ENCODE measurements around the gene HERC4. TPM values are rescaled to one million over a fixed set of nuclear protein-coding genes. Genes with fewer than 3 reads are reported as not detected.
"Not testable (repeated sequence)": the region's sequence is repeated elsewhere in the genome, so short reads cannot be mapped to it uniquely, and the experiment has no call there.

The HERC4 gene
- total RNA-seq, 2 experiments from 2014 or later, result 46.0 to 46.8 TPM

DNA sequence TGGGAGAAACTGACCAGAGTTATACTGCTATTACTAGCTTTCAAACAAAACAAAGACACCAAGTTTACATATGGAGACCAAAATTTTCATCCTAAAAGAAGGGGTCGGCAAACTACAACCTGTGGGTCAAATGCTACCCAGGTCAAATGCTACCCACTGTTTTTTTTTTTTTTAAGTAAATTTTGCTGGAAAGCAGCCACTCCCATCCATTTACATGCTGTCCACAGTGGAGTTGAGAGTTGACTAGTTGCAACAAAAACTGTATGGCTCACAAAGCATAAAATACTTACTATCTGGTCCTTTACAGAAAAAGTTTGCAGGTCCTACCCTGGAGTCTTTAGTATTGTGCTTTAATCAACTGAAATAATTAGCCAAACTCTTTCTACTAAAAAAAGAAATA is 99.2 kb downstream of the HERC4 start:
- Mint-ChIP-seq H3K27ac (no peak overlapping the region), H3K4me1 (ENCODE audit: low read depth) (no peaks in the 10 kb centered on the region), H3K4me3 (no peak overlapping the region), H3K36me3 (ENCODE audit: low read depth) (peaks cover 96% of the 10 kb centered on the region), H3K27me3 (no peaks in the 10 kb centered on the region), H3K9me3 (no peaks in the 10 kb centered on the region)
- Histone ChIP-seq H3K27ac (ENCODE audit: low read depth in 1 of 2, low read length in 2 of 2) (no peak overlapping the region), H3K4me3 (ENCODE audit: low read length) (no peak overlapping the region), H3K9me3 (ENCODE audit: control insufficient read depth in 1 of 2, insufficient read depth in 1 of 2, low read length in 2 of 2) (peaks cover 7 to 8% of the 10 kb centered on the region in 2 experiments), H3K27me3 (ENCODE audit: control insufficient read depth in 1 of 2, insufficient read depth in 2 of 2, low read length in 2 of 2) (no peaks in the 10 kb centered on the region), H3K36me3 (ENCODE audit: insufficient read depth, low read length) (peaks cover 63% of the 10 kb centered on the region), H3K4me1 (ENCODE audit: insufficient read depth, low read length) (no peaks in the 10 kb centered on the region)
- POLR2A ChIA-PET, result interaction anchor here (0.6 kb wide), 1 partner anchor 15 kb away, joined by 3 read pairs; no protein-coding TSS in a partner anchor
- CTCF ChIA-PET, result no interaction called here
- ATAC-seq (ENCODE audit: poor library complexity) (no peak), DNase-seq (no peak)
- no peak for TF ChIP-seq CTCF (IDR thresholded peaks at IDR 0.05)
- intact Hi-C loops (cut with DNase I, micrococcal nuclease), result no loop called here

DNA sequence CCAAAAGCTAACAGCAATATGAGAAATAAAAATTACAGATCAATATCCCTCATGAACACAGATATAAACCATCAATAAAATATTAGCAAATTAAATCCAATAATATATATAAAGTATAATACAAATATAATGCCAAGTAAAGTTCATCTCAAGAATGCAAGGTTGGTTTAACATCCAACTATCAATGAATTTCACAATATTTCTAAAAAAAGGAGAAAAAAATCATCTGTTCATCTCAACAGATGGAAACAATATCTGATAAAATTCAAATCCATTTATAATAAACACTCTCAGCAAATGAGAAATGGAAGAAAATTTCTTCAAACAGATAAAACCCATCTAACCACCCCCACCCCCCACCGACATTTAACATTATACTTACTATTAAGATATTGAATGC is 103.8 kb downstream of the HERC4 start:
- Histone ChIP-seq H3K36me3 (ENCODE audit: insufficient read depth, low read length) (peaks cover 52% of the 10 kb centered on the region), H3K27ac (ENCODE audit: low read depth in 1 of 2, low read length in 2 of 2) (no peak overlapping the region), H3K27me3 (ENCODE audit: control insufficient read depth in 1 of 2, insufficient read depth in 2 of 2, low read length in 2 of 2) (no peaks in the 10 kb centered on the region), H3K4me3 (ENCODE audit: low read length) (no peak overlapping the region), H3K4me1 (ENCODE audit: insufficient read depth, low read length) (no peaks in the 10 kb centered on the region), H3K9me3 (ENCODE audit: control insufficient read depth in 1 of 2, insufficient read depth in 1 of 2, low read length in 2 of 2) (peaks cover 7 to 8% of the 10 kb centered on the region in 2 experiments)
- Mint-ChIP-seq H3K27me3 (no peaks in the 10 kb centered on the region), H3K4me1 (ENCODE audit: low read depth) (peaks cover 19% of the 10 kb centered on the region), H3K27ac (no peak overlapping the region), H3K9me3 (no peaks in the 10 kb centered on the region), H3K4me3 (no peak overlapping the region), H3K36me3 (ENCODE audit: low read depth) (peaks cover 98% of the 10 kb centered on the region)
- ATAC-seq (ENCODE audit: poor library complexity) (no peak), DNase-seq (no peak)
- ChIA-PET CTCF (interaction anchor here (0.7 kb wide), 1 partner anchor 248 kb away, joined by 4 read pairs; no protein-coding TSS in a partner anchor), POLR2A (no interaction called here)
- intact Hi-C loops (cut with DNase I, micrococcal nuclease), result no loop called here
- TF ChIP-seq CTCF (IDR thresholded peaks at IDR 0.05), result no peak

DNA sequence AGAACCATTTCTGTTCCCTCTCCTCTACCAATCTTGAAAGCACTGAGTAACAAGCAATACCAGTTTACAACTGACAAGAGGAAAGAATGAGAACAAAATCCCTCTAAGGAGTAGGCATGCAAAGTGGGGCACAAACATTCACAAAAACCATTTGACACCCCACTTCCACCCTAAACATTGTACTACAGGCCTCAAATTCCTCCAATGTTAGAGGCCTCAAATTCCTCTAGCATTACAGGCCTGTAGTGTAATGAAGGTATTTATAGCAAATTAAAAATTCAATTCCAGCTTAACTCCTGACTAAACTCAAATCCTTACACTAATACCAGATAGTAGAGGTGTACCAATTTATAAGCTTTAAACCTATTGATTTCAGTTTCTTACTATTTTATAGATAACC is 105.2 kb downstream of the HERC4 start:
- no peak for DNase-seq
- Mint-ChIP-seq H3K4me1 (ENCODE audit: low read depth) (peaks cover 19% of the 10 kb centered on the region), H3K27ac (no peak overlapping the region), H3K4me3 (no peak overlapping the region), H3K27me3 (no peaks in the 10 kb centered on the region), H3K9me3 (no peaks in the 10 kb centered on the region), H3K36me3 (ENCODE audit: low read depth) (peaks cover 98% of the 10 kb centered on the region)
- Histone ChIP-seq H3K27me3 (ENCODE audit: control insufficient read depth in 1 of 2, insufficient read depth in 2 of 2, low read length in 2 of 2) (no peaks in the 10 kb centered on the region), H3K27ac (ENCODE audit: low read depth in 1 of 2, low read length in 2 of 2) (no peak overlapping the region), H3K4me1 (ENCODE audit: insufficient read depth, low read length) (no peaks in the 10 kb centered on the region), H3K36me3 (ENCODE audit: insufficient read depth, low read length) (peaks cover 57% of the 10 kb centered on the region), H3K4me3 (ENCODE audit: low read length) (no peak overlapping the region), H3K9me3 (ENCODE audit: control insufficient read depth in 1 of 2, insufficient read depth in 1 of 2, low read length in 2 of 2) (peaks cover 7 to 8% of the 10 kb centered on the region in 2 experiments)
- no peak for TF ChIP-seq CTCF (IDR thresholded peaks at IDR 0.05)
- intact Hi-C loops (cut with DNase I, micrococcal nuclease), result no loop called here
- ChIA-PET POLR2A (no interaction called here), CTCF (no interaction called here)
- no peak for ATAC-seq (ENCODE audit: poor library complexity)

DNA sequence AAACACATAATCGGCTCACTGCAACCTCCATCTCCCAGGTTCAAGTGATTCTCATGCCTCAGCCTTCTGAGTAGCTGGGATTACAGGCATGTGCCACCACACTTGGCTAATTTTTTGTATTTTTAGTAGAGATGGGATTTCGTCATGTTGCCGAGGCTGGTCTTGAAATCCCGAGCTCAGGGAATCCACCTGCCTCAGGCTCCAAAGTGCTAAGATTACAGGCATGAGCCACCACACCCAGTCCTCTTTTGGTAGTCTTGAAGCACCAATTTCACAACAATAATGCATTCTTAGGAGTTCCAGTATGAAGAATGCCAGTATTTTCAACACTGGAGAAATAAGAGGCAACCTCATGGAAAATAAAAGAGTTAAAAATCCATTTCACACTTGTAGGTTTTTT is 109.0 kb downstream of the HERC4 start:
- H3K4me3 Mint-ChIP-seq; H3K27me3 Mint-ChIP-seq; H3K4me3 ChIP-seq (ENCODE audit: low read length); H3K27ac Mint-ChIP-seq; CTCF ChIA-PET; POLR2A ChIA-PET; DNase-seq; ATAC-seq (ENCODE audit: poor library complexity); intact Hi-C loops (cut with DNase I, micrococcal nuclease); H3K27ac ChIP-seq (ENCODE audit: low read depth in 1 of 2, low read length in 2 of 2); H3K4me1 ChIP-seq (ENCODE audit: insufficient read depth, low read length); H3K9me3 ChIP-seq (ENCODE audit: control insufficient read depth in 1 of 2, insufficient read depth in 1 of 2, low read length in 2 of 2); H3K27me3 ChIP-seq (ENCODE audit: control insufficient read depth in 1 of 2, insufficient read depth in 2 of 2, low read length in 2 of 2); H3K9me3 Mint-ChIP-seq: not testable (repeated sequence)
- Mint-ChIP-seq H3K36me3 (ENCODE audit: low read depth) (peaks cover 91% of the 10 kb centered on the region), H3K4me1 (ENCODE audit: low read depth) (peaks cover 19% of the 10 kb centered on the region)
- peaks cover 44% of the 10 kb centered on the region for H3K36me3 ChIP-seq (ENCODE audit: insufficient read depth, low read length)

All from CD4-positive, alpha-beta T cell (primary cell).